ENCODE data around the gene COG5.

The COG5 gene

GRCh38 chr7:107563775-107564552 lies at the start of gene COG5, which contains the start of gene DUS4L:
Gene COG5 (minus strand): TSS chr7:107563920. CDS start chr7:107563896, 24 bp downstream.
Gene DUS4L (plus strand): TSS chr7:107563971. CDS start chr7:107567071, 3,100 bp downstream.
- DNase-seq (ENCODE audit: low read depth) = peak; percentile 74

- no peak for DNase-seq (ENCODE audit: low read depth)
Observed at GRCh38 chr7:107613439-107613838, 49.7 kb upstream of the COG5 start.

GRCh38 chr7:107610323-107610722 lies 46.6 kb upstream of the COG5 start:
- no peak for DNase-seq (ENCODE audit: low read depth)

- no peak for DNase-seq (ENCODE audit: low read depth)
Observed at GRCh38 chr7:107609811-107610261, 46.1 kb upstream of the COG5 start.

- no peak for DNase-seq (ENCODE audit: low read depth)
Observed at GRCh38 chr7:107606303-107606702, 42.6 kb upstream of the COG5 start.

GRCh38 chr7:107605218-107605815 lies 41.6 kb upstream of the COG5 start:
- no peak for DNase-seq (ENCODE audit: low read depth)

- DNase-seq (ENCODE audit: low read depth) = no peak
Observed at GRCh38 chr7:107600816-107601215, 37.1 kb upstream of the COG5 start.

GRCh38 chr7:107599262-107599661 lies 35.5 kb upstream of the COG5 start:
- DNase-seq (ENCODE audit: low read depth) = no peak

GRCh38 chr7:107597953-107598352 lies 34.2 kb upstream of the COG5 start:
- DNase-seq (ENCODE audit: low read depth) = no peak

GRCh38 chr7:107597582-107597916 lies 33.8 kb upstream of the COG5 start:
- no peak for DNase-seq (ENCODE audit: low read depth)

- no peak for DNase-seq (ENCODE audit: low read depth)
Observed at GRCh38 chr7:107596881-107597581, 33.3 kb upstream of the COG5 start.

- no peak for DNase-seq (ENCODE audit: low read depth)
Observed at GRCh38 chr7:107594961-107595737, 31.4 kb upstream of the COG5 start.

- DNase-seq (ENCODE audit: low read depth) = no peak
Observed at GRCh38 chr7:107593025-107593410, 29.3 kb upstream of the COG5 start.

GRCh38 chr7:107592361-107593024 lies 28.8 kb upstream of the COG5 start:
- DNase-seq (ENCODE audit: low read depth) = no peak

GRCh38 chr7:107591421-107591820 lies 27.7 kb upstream of the COG5 start:
- no peak for DNase-seq (ENCODE audit: low read depth)

- DNase-seq (ENCODE audit: low read depth) = no peak
Observed at GRCh38 chr7:107588529-107589130, 24.9 kb upstream of the COG5 start.

- DNase-seq (ENCODE audit: low read depth) = no peak
Observed at GRCh38 chr7:107584716-107585115, 21.0 kb upstream of the COG5 start.

- DNase-seq (ENCODE audit: low read depth) = no peak
Observed at GRCh38 chr7:107582875-107583274, 19.2 kb upstream of the COG5 start.

GRCh38 chr7:107581387-107582013 lies 17.8 kb upstream of the COG5 start:
- no peak for DNase-seq (ENCODE audit: low read depth)

- DNase-seq (ENCODE audit: low read depth) = no peak
Observed at GRCh38 chr7:107580716-107581383, 17.1 kb upstream of the COG5 start.

Measured in stimulated activated CD8-positive, alpha-beta memory T cell treated with anti-CD3 and anti-CD28 coated beads, Interleukin-15, amount 100 ng/mL, for 1 hour (primary cell).